Measurements from ENCODE around the gene TMC2. TPM values are rescaled to one million over a fixed set of nuclear protein-coding genes. Genes with fewer than 3 reads are reported as not detected.

TMC2 gene
- total RNA-seq, 1 experiment from 2014 or later: not detected

GRCh38 chr20:2599288-2600006 is 63.1 kb downstream of the TMC2 start (continued):
- TF ChIP-seq USF1 (CRISPR knock-in tag; IDR thresholded peaks at IDR 0.05) (no peak), ZNF512 (CRISPR knock-in tag; IDR thresholded peaks at IDR 0.05; ENCODE audit: borderline replicate concordance) (no peak)

- H3K27ac Mint-ChIP-seq: no peak overlapping the region
- ATAC-seq (no peak), DNase-seq (ENCODE audit: low spot score) (no peak)
- H3K27me3 Mint-ChIP-seq (ENCODE audit: low read depth): peaks cover 3% of the 10 kb centered on the region
- POLR2A ChIA-PET: no interaction called here
- peaks cover 6% of the 10 kb centered on the region for H3K4me1 Mint-ChIP-seq
- H3K4me3 Mint-ChIP-seq: no peak overlapping the region
- CTCF ChIA-PET: no interaction called here
- TF ChIP-seq ZNF138 (CRISPR knock-in tag; conservative IDR thresholded peaks at IDR 0.05): no peak
- TF ChIP-seq, protein P1, sequence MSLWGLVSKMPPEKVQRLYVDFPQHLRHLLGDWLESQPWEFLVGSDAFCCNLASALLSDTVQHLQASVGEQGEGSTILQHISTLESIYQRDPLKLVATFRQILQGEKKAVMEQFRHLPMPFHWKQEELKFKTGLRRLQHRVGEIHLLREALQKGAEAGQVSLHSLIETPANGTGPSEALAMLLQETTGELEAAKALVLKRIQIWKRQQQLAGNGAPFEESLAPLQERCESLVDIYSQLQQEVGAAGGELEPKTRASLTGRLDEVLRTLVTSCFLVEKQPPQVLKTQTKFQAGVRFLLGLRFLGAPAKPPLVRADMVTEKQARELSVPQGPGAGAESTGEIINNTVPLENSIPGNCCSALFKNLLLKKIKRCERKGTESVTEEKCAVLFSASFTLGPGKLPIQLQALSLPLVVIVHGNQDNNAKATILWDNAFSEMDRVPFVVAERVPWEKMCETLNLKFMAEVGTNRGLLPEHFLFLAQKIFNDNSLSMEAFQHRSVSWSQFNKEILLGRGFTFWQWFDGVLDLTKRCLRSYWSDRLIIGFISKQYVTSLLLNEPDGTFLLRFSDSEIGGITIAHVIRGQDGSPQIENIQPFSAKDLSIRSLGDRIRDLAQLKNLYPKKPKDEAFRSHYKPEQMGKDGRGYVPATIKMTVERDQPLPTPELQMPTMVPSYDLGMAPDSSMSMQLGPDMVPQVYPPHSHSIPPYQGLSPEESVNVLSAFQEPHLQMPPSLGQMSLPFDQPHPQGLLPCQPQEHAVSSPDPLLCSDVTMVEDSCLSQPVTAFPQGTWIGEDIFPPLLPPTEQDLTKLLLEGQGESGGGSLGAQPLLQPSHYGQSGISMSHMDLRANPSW (CRISPR knock-in tag; conservative IDR thresholded peaks at IDR 0.05; ENCODE audit: low read depth): no peak
- H3K9me3 Mint-ChIP-seq: peaks cover 28% of the 10 kb centered on the region
- peaks cover 11% of the 10 kb centered on the region for H3K36me3 Mint-ChIP-seq
Observed at GRCh38 chr20:2602046-2602735, 65.8 kb downstream of the TMC2 start.

GRCh38 chr20:2602746-2603145 is 66.4 kb downstream of the TMC2 start:
- CTCF ChIA-PET: no interaction called here
- H3K27me3 Mint-ChIP-seq (ENCODE audit: low read depth): peaks cover 7% of the 10 kb centered on the region
- POLR2A ChIA-PET: no interaction called here

More at GRCh38 chr20:2602746-2603145, 66.4 kb downstream of the TMC2 start:
- Mint-ChIP-seq H3K36me3 (peaks cover 15% of the 10 kb centered on the region), H3K9me3 (peaks cover 33% of the 10 kb centered on the region), H3K4me3 (no peak overlapping the region), H3K27ac (no peak overlapping the region), H3K4me1 (peaks cover 6% of the 10 kb centered on the region)
- ATAC-seq (no peak), DNase-seq (ENCODE audit: low spot score) (no peak)
- TF ChIP-seq ZNF512 (CRISPR knock-in tag; IDR thresholded peaks at IDR 0.05; ENCODE audit: borderline replicate concordance) (no peak), USF2 (CRISPR knock-in tag; IDR thresholded peaks at IDR 0.05) (peak; percentile 72), ETV6 (CRISPR knock-in tag; IDR thresholded peaks at IDR 0.05) (no peak), ATF2 (CRISPR knock-in tag; IDR thresholded peaks at IDR 0.05; ENCODE audit: borderline replicate concordance, low read depth) (no peak), TCF7 (CRISPR knock-in tag; IDR thresholded peaks at IDR 0.05; ENCODE audit: low read depth) (no peak)
- TF ChIP-seq, protein P2, sequence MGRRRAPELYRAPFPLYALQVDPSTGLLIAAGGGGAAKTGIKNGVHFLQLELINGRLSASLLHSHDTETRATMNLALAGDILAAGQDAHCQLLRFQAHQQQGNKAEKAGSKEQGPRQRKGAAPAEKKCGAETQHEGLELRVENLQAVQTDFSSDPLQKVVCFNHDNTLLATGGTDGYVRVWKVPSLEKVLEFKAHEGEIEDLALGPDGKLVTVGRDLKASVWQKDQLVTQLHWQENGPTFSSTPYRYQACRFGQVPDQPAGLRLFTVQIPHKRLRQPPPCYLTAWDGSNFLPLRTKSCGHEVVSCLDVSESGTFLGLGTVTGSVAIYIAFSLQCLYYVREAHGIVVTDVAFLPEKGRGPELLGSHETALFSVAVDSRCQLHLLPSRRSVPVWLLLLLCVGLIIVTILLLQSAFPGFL (CRISPR knock-in tag; IDR thresholded peaks at IDR 0.05; ENCODE audit: borderline replicate concordance): no peak

Measured in WTC11 (cell line).